GM10266 (cell line): Measurements from ENCODE around the gene ELAC2.

Experiments
- DNase-seq: peaks from one replicate; pipeline ENCODE4 v3.0.0; 2012; ENCODE audit errors: extremely low spot score
- TF ChIP-seq, protein P1 (sequence below): IDR thresholded peaks from 2 replicates; pipeline ENCODE4 v1.5.1; 2012; ENCODE audit warnings: mild to moderate bottlenecking, low read depth; ENCODE audit not compliant: control insufficient read depth, insufficient read depth; ENCODE audit errors: missing control alignments

ELAC2 gene

DNA sequence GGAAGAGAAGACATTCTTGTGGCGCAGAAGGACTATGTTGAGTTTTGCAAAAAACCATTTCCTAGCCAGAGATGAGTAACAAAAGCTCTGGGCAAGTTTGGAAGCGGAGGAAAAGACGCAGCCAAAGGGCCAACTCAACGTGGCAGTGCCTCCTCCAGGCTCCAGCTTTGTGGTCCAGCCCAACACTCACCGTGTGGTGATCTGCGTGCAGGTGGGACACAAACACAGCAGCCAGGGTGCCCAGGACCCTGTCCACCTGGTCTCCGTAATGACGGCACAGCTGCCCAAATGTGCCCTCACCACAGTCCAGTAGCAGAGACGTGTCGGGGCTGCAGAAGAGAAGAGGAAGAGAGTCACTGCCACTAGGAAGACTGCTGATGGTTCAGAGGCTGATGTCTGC, 21.5 kb downstream of the ELAC2 start:
- TF ChIP-seq, protein P1, sequence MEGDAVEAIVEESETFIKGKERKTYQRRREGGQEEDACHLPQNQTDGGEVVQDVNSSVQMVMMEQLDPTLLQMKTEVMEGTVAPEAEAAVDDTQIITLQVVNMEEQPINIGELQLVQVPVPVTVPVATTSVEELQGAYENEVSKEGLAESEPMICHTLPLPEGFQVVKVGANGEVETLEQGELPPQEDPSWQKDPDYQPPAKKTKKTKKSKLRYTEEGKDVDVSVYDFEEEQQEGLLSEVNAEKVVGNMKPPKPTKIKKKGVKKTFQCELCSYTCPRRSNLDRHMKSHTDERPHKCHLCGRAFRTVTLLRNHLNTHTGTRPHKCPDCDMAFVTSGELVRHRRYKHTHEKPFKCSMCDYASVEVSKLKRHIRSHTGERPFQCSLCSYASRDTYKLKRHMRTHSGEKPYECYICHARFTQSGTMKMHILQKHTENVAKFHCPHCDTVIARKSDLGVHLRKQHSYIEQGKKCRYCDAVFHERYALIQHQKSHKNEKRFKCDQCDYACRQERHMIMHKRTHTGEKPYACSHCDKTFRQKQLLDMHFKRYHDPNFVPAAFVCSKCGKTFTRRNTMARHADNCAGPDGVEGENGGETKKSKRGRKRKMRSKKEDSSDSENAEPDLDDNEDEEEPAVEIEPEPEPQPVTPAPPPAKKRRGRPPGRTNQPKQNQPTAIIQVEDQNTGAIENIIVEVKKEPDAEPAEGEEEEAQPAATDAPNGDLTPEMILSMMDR: no peak
- no peak for DNase-seq

DNA sequence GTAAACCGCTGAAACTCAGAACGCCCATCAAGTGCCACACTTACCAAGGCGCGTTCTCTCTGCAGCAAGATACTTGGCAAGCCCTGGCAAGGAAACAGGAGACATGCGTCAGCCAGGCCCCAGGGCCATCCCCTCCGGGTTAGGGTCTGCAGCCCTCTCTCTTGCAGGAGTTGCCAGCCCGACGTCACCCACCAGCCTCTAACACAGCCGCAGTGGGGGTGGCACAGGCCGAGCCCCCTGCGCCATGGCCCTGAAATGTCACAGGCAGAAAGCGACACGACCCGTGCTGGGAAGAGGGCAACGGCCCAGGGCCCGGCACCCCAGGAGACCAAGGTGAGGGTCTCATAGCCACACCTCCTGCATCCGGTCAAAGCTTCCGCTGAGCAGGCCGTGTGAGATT, 21.9 kb downstream of the ELAC2 start:
- DNase-seq: no peak
- TF ChIP-seq, protein P1: no peak

- no peak for DNase-seq
- TF ChIP-seq, protein P1: no peak
These were observed 22.5 kb downstream of the ELAC2 start for GRCh38 chr17:12995106-12995895.

DNA sequence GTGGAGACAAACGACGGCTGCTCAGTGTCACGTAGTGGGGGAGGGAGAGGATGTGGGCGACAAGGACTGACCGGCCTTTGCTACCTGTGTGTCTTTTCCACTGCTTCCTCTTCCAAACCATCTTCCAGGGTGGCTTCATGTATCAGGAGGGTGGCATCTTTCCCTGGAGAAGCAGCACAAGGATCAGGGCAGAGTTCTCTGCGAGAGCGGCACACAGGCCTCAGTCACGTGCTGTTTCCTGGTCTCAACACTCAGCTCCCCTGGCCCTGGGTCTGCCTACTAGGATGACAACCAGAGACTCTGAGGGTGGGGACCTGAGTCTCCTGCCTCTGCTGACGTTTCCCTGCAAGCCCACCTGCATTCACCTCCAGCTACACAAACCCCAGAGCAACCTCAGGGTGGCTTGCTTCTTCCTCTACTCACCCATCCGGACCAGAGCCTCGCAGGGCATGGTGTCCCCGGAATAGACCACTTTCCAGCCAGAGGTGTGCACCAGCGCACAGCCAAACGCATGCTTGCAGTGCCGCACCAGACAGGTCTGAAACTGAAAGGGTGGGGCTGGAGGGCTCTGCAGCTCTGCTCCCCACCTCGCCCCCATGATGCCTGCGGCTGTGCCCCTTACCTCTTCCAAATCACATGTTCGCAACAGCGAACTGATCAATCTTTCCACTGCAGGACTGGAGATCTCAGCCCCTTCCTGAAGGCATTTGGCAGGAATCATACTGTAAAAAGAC, 23.3 kb downstream of the ELAC2 start:
- no peak for DNase-seq
- TF ChIP-seq, protein P1: no peak

DNA sequence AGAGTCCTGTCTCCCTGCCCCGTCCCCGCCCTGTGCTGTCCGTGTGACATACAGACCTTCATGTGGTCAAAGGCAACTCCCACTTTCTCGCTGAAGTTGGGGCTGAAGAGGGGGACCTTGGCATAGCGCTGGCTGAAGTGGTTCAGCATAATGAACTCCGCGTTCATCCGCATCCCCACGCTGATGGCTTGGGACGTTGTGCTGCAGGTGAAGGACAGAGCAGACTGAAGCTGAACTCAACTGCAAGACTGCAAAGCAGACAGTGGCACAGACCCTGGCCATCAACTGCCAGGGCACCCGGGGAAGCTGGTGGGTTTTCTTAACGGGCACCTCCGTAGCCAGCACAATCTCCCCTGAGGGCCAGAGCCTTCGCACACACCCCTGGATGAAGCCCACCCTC, 24.2 kb downstream of the ELAC2 start:
- no peak for DNase-seq
- TF ChIP-seq, protein P1: no peak

GRCh38 chr17:12992676-12993075, 25.2 kb downstream of the ELAC2 start:
- TF ChIP-seq, protein P1: no peak
- DNase-seq: no peak

GRCh38 chr17:12990926-12991325, 26.9 kb downstream of the ELAC2 start:
- DNase-seq: no peak
- TF ChIP-seq, protein P1: no peak
